SK-N-SH treated with all-trans-retinoic acid at 6 μM for 48 hours (cell line): Measurements from ENCODE around the gene NFKBIB.
"Not testable (repeated sequence)": the region's sequence is repeated elsewhere in the genome, so short reads cannot be mapped to it uniquely, and the experiment has no call there.

Experiments used
- BACH2 ChIP-seq: fragments of 250-450 bp; sonication (Bioruptor Pico); IDR thresholded peaks from 2 replicates; pipeline ENCODE4 v1.9.0; 2021; ENCODE audit warnings: mild to moderate bottlenecking, borderline replicate concordance
- CSDC2 ChIP-seq: fragments of 250-450 bp; sonication (Bioruptor Pico); IDR thresholded peaks from 2 replicates; pipeline ENCODE4 v1.5.0; 2020; ENCODE audit warnings: mild to moderate bottlenecking, moderate library complexity
- ZNF565 ChIP-seq: fragments of 450-650 bp; formaldehyde crosslinking; conservative IDR thresholded peaks from 2 replicates; pipeline ENCODE4 v1.5.0; 2020; ENCODE audit warnings: low read depth, mild to moderate bottlenecking, moderate library complexity
- TF ChIP-seq, protein P1 (sequence below): fragments of 250-450 bp; sonication (Bioruptor Pico); IDR thresholded peaks from 2 replicates; pipeline ENCODE4 v1.8.0; 2020; ENCODE audit warnings: mild to moderate bottlenecking, moderate library complexity, borderline replicate concordance
- TF ChIP-seq, protein P2 (sequence below): fragments of 250-450 bp; sonication (Bioruptor Pico); IDR thresholded peaks from 2 replicates; pipeline ENCODE4 v1.5.1; 2020; ENCODE audit warnings: low read depth, mild to moderate bottlenecking, moderate library complexity

DNA sequence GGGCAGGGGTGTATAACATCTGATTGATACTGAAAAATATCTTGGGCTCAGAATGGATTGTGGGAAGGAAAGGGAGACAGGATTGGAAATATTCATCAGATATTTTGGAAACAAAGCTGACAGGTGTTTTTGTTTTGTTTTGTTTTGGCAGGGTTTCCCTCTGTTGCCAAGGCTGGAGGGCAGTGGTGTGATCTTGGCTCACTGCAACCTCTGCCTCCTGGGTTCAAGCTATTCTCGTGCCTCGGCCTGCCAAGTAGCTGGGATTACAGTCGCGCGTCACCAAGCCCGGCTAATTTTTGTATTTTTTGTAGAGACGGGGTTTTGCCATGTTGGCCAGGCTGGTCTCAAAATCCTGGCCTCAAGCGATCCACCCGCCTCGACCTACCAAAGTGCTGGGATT lies 26.4 kb upstream of the NFKBIB start:
- TF ChIP-seq, protein P1, sequence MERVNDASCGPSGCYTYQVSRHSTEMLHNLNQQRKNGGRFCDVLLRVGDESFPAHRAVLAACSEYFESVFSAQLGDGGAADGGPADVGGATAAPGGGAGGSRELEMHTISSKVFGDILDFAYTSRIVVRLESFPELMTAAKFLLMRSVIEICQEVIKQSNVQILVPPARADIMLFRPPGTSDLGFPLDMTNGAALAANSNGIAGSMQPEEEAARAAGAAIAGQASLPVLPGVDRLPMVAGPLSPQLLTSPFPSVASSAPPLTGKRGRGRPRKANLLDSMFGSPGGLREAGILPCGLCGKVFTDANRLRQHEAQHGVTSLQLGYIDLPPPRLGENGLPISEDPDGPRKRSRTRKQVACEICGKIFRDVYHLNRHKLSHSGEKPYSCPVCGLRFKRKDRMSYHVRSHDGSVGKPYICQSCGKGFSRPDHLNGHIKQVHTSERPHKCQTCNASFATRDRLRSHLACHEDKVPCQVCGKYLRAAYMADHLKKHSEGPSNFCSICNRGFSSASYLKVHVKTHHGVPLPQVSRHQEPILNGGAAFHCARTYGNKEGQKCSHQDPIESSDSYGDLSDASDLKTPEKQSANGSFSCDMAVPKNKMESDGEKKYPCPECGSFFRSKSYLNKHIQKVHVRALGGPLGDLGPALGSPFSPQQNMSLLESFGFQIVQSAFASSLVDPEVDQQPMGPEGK (CRISPR knock-in tag) = not testable (repeated sequence)
- TF ChIP-seq ZNF565, BACH2, CSDC2 (CRISPR knock-in tag): not testable (repeated sequence)
- TF ChIP-seq, protein P2, sequence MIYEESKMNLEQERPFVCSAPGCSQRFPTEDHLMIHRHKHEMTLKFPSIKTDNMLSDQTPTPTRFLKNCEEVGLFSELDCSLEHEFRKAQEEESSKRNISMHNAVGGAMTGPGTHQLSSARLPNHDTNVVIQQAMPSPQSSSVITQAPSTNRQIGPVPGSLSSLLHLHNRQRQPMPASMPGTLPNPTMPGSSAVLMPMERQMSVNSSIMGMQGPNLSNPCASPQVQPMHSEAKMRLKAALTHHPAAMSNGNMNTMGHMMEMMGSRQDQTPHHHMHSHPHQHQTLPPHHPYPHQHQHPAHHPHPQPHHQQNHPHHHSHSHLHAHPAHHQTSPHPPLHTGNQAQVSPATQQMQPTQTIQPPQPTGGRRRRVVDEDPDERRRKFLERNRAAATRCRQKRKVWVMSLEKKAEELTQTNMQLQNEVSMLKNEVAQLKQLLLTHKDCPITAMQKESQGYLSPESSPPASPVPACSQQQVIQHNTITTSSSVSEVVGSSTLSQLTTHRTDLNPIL (CRISPR knock-in tag) = not testable (repeated sequence)
